ENCODE measurements around the gene MYRIP.
"Not testable (repeated sequence)": the region's sequence is repeated elsewhere in the genome, so short reads cannot be mapped to it uniquely, and the experiment has no call there.

GRCh38 chr3:39766909-39767308 is 42.5 kb upstream of the MYRIP start:
- TF ChIP-seq CTCF (conservative IDR thresholded peaks at IDR 0.05); ZFX (IDR thresholded peaks at IDR 0.05): not testable (repeated sequence)

Data from C4-2B (cell line).